ENCODE measurements around the gene RTL1. TPM values are rescaled to one million over a fixed set of nuclear protein-coding genes. Genes with fewer than 3 reads are reported as not detected.

The RTL1 gene
- total and polyA plus RNA-seq, 2 of the 13 experiments (the other 11 are each of a cell fraction or from before 2014, with no cell fraction given): not detected

GRCh38 chr14:100857923-100858837, 45.3 kb downstream of the RTL1 start (continued):
- peak; percentile 45; the same call in 1 of the 2 replicates for TF ChIP-seq ZNF687 (CRISPR knock-in tag; IDR thresholded peaks at IDR 0.05)

- Histone ChIP-seq H2AFZ (ENCODE audit: low read length) (no peak overlapping the region), H3K27me3 (ENCODE audit: control insufficient read depth in 1 of 2, insufficient read depth in 2 of 2, low read length in 2 of 2) (peaks cover 8 to 29% of the 10 kb centered on the region in 2 experiments; a peak in 4 of 5 replicates), H3K4me3 (replicated peaks in 1 of 3; ENCODE audit: insufficient read depth in 1 of 3, low read depth in 2 of 3, low read length in 3 of 3) (no peak overlapping the region), H3K4me2 (ENCODE audit: low read depth, low read length) (no peak overlapping the region), H3K36me3 (replicated peaks in 1 of 2; ENCODE audit: control insufficient read depth in 1 of 2, insufficient read depth in 2 of 2, low read length in 2 of 2) (no peaks in the 10 kb centered on the region), H3K9ac (ENCODE audit: insufficient read depth, low read depth, low read length) (no peak overlapping the region), H3K79me2 (ENCODE audit: insufficient read depth, low read length) (no peaks in the 10 kb centered on the region), H3K4me1 (ENCODE audit: insufficient read depth, low read length) (peaks cover 62% of the 10 kb centered on the region), H4K20me1 (ENCODE audit: insufficient read depth, low read length) (no peaks in the 10 kb centered on the region), H3K27ac (ENCODE audit: extremely low read length, insufficient read depth, low read length) (no peak overlapping the region), H3K9me3 (ENCODE audit: low read length) (no peaks in the 10 kb centered on the region)
- no peak for ATAC-seq
- no peak for FAIRE-seq
- ChIA-PET POLR2A (interaction anchor here (1.5 kb wide), 1 partner anchor 43 kb away, joined by 3 read pairs; no protein-coding TSS in a partner anchor), CTCF (ENCODE audit: low intra/inter-chr PET ratio, low total read pairs) (no interaction called here)
- intact Hi-C loops (cut with micrococcal nuclease; ENCODE audit: unreplicated experiment) (no loop called here), in situ Hi-C loops (cut with HindIII; ENCODE audit: extremely low pct_ligation_motif_present, low pct_unique_long_range_greater_than_20kb) (no loop called here)
- 62% methylated on average over 12 of the region's 14 CpGs for WGBS (ENCODE audit: low lambda C conversion rate)
- DNase-seq (ENCODE audit: low spot score): no peak
- TF ChIP-seq, protein P1, sequence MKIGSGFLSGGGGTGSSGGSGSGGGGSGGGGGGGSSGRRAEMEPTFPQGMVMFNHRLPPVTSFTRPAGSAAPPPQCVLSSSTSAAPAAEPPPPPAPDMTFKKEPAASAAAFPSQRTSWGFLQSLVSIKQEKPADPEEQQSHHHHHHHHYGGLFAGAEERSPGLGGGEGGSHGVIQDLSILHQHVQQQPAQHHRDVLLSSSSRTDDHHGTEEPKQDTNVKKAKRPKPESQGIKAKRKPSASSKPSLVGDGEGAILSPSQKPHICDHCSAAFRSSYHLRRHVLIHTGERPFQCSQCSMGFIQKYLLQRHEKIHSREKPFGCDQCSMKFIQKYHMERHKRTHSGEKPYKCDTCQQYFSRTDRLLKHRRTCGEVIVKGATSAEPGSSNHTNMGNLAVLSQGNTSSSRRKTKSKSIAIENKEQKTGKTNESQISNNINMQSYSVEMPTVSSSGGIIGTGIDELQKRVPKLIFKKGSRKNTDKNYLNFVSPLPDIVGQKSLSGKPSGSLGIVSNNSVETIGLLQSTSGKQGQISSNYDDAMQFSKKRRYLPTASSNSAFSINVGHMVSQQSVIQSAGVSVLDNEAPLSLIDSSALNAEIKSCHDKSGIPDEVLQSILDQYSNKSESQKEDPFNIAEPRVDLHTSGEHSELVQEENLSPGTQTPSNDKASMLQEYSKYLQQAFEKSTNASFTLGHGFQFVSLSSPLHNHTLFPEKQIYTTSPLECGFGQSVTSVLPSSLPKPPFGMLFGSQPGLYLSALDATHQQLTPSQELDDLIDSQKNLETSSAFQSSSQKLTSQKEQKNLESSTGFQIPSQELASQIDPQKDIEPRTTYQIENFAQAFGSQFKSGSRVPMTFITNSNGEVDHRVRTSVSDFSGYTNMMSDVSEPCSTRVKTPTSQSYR (CRISPR knock-in tag; IDR thresholded peaks at IDR 0.05; ENCODE audit: borderline replicate concordance): peak; percentile 33; the same call in 1 of the 2 replicates
- TF ChIP-seq ZNF510 (CRISPR knock-in tag; IDR thresholded peaks at IDR 0.05; ENCODE audit: low read depth) (no peak), FOXA3 (CRISPR knock-in tag; IDR thresholded peaks at IDR 0.05) (peak; percentile 6; the same call in 1 of the 2 replicates)
- no TSS peak for BruUV-seq (replicated peaks)
Observed at GRCh38 chr14:100857233-100857922, 46.1 kb downstream of the RTL1 start.
